ENCODE measurements around the gene THRAP3.
"Not testable (repeated sequence)": the region's sequence is repeated elsewhere in the genome, so short reads cannot be mapped to it uniquely, and the experiment has no call there.

THRAP3 gene

DNA sequence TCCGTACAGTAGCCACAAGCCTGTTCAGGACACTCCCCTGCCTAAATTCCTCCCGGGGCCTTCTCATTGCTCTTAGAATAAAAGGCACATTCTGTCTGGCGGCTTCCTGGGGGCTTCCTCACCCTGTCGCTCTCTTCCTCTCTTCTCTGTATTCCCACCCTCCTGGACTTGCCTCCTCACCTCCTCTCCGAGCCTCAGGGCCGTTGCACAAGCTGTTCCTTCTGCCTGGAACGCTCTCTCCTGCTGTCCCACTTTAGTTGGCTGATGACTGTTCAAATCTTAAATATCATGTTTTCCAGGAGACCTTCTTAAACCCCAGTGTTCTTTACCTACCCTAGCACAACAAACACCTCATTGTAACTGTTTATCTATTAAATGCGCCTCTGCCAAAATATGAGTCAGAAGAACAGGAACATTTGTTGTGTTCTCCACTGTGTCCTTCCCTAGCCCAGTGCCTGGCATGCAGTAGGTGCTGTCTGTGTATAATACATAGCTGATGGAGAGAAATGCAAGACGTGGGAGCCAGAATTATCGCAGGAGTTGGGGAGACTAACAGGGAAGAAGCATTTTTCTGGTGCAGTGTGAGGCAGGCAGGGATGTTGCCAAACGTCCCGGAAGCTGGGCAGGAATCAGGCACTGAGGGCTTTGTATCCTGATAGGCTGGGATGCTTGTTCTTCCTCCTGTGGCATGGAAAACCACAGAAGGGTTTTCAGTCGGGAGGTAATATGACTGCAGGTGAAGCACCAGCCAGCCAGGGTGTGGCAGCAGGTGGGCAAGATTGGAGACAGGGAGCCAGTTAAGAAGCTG lies 24.1 kb upstream of the THRAP3 start:
- no peak for DNase-seq
- TF ChIP-seq GATA1 (IDR thresholded peaks at IDR 0.05; ENCODE audit: low read depth, low read length) (no peak), POLR2A (IDR thresholded peaks at IDR 0.05; ENCODE audit: low read length) (no peak)

DNA sequence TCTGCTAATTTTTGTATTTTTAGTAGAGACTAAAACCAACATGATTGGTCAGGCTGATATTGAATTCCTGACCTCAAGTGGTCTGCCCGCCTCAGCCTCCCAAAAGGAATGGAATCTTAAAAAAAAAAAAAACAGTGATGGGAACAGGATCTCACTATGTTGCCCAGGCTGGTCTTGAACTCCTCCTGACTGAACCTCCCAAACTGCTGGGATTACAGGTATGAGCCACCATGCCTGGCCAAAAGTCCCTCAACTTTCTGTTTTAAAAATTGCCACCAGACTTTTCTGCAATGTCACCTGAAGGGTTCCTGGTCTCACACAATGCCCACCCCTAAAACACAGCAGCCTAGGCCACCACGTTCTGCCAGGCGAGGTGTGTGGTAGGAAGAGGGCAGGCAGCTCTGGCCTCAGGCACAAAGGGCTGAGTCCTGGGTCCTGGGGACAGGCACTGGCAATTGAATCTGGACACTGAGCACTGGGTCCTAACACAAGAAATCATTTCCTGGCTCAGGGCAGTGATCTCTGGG lies 21.2 kb upstream of the THRAP3 start:
- TF ChIP-seq POLR2A (IDR thresholded peaks at IDR 0.05; ENCODE audit: low read length) (no peak), GATA1 (IDR thresholded peaks at IDR 0.05; ENCODE audit: low read depth, low read length) (no peak)

GRCh38 chr1:36203554-36204346 lies 20.5 kb upstream of the THRAP3 start:
- TF ChIP-seq GATA1 (IDR thresholded peaks at IDR 0.05; ENCODE audit: low read depth, low read length) (no peak), POLR2A (IDR thresholded peaks at IDR 0.05; ENCODE audit: low read length) (no peak)
- no peak for DNase-seq

More for the DNA sequence above, 21.2 kb upstream of the THRAP3 start:
- no peak for DNase-seq

GRCh38 chr1:36204347-36204909 lies 19.8 kb upstream of the THRAP3 start:
- no peak for TF ChIP-seq GATA1 (IDR thresholded peaks at IDR 0.05; ENCODE audit: low read depth, low read length)
- TF ChIP-seq POLR2A (IDR thresholded peaks at IDR 0.05; ENCODE audit: low read length), result no peak
- DNase-seq, result no peak

GRCh38 chr1:36206323-36206858 lies 17.9 kb upstream of the THRAP3 start:
- TF ChIP-seq GATA1 (IDR thresholded peaks at IDR 0.05; ENCODE audit: low read depth, low read length) (no peak), POLR2A (IDR thresholded peaks at IDR 0.05; ENCODE audit: low read length) (no peak)
- no peak for DNase-seq

DNA sequence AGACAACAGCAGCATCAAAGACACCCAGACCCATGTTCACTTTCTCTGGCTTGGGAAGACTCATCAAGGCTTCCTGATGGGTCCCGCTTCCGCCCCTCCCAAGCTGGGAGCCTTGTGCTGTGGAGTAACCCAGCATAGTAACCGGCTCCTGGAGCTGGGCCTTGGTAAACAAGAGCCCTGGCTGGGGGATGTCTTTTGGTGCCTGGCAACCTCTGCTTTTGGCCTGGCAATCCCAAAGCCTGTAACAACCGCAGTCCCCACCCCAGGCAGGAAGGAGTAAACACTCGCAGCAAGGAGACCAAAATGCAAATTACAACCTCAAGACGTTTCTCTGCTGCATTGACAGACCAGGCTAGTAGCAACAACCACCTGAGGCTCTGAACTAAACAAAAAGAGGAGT lies 16.9 kb upstream of the THRAP3 start:
- DNase-seq, result no peak

DNA sequence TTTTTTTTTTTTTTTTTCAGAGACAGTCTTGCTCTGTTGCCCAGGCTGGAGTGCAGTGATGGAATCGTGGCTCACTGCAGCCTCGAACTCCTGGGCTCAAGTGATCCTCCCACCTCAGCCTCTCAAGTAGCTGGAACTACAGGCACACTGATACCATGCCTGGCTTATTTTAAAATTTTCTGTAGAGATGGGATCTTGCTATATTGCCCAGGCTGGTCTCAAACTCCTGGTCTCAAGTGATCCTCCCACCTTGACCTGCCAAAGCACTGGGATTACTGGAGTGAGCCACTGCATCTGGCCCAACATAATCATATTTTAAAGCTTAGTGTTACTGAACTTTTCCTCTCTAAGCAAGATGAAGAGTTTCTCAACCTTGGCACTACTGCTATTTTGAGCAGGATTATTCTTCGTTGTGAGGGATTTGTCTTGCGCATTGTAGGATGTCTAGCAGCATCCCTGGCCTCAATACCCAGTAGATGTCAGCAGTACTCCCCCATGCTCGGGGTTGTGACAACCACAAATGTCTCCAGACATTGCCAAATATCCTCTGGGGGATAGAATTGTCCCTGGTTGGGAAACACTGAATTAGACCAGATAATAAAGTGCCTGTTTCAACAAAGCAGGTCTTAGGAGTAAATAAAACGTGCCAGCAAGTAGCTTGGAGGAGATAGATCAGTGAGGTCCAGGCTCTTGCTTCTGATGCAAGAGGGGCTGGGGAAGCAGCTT lies 15.1 kb upstream of the THRAP3 start:
- DNase-seq, result no peak
- TF ChIP-seq GATA1 (IDR thresholded peaks at IDR 0.05; ENCODE audit: low read depth, low read length) (no peak), POLR2A (IDR thresholded peaks at IDR 0.05; ENCODE audit: low read length) (no peak)

More for the DNA sequence above, 16.9 kb upstream of the THRAP3 start:
- no peak for TF ChIP-seq GATA1 (IDR thresholded peaks at IDR 0.05; ENCODE audit: low read depth, low read length)
- no peak for TF ChIP-seq POLR2A (IDR thresholded peaks at IDR 0.05; ENCODE audit: low read length)

GRCh38 chr1:36211307-36211706 lies 12.9 kb upstream of the THRAP3 start:
- TF ChIP-seq GATA1 (IDR thresholded peaks at IDR 0.05; ENCODE audit: low read depth, low read length) (no peak), POLR2A (IDR thresholded peaks at IDR 0.05; ENCODE audit: low read length) (no peak)
- DNase-seq, result no peak

GRCh38 chr1:36211841-36212240 lies 12.4 kb upstream of the THRAP3 start:
- DNase-seq, result no peak
- TF ChIP-seq GATA1 (IDR thresholded peaks at IDR 0.05; ENCODE audit: low read depth, low read length) (no peak), POLR2A (IDR thresholded peaks at IDR 0.05; ENCODE audit: low read length) (no peak)

DNA sequence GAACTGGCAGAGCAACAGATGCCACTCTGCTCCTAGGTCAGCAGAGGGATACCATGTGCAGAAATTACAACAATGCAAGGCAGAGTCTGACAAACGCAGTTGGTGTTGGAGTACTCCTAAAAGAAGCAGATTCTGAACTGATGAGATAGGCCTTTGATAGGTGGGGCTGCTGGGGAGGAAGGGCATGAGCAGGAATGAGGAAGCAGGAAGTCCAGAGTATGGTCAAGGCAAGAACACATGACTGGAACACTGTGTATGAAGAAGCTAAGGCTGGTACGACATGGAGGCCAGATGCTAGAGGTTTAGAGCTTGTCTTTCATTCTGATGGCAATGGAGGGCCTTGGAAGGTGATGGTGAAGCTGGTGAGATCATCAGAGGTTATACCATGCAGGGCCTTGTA lies 11.5 kb upstream of the THRAP3 start:
- TF ChIP-seq POLR2A (IDR thresholded peaks at IDR 0.05; ENCODE audit: low read length) (no peak), GATA1 (IDR thresholded peaks at IDR 0.05; ENCODE audit: low read depth, low read length) (no peak)
- DNase-seq, result no peak

- no peak for DNase-seq
- TF ChIP-seq POLR2A (IDR thresholded peaks at IDR 0.05; ENCODE audit: low read length) (no peak), GATA1 (IDR thresholded peaks at IDR 0.05; ENCODE audit: low read depth, low read length) (no peak)
Observed at GRCh38 chr1:36217670-36218069, 6.6 kb upstream of the THRAP3 start.

- DNase-seq, result not testable (repeated sequence)
Observed at GRCh38 chr1:36221901-36222300, 2.3 kb upstream of the THRAP3 start.
